Keratinocyte (primary cell): ENCODE results near the gene AARS2. TPM values are rescaled to one million over a fixed set of nuclear protein-coding genes. Genes with fewer than 3 reads are reported as not detected.

Experiments used
- DNase-seq: peaks from one replicate; pipeline ENCODE4 v3.0.0-alpha.2; 2011; ENCODE audit warnings: low read depth, missing footprints, low spot score
- FAIRE-seq: peaks from 2 replicates; lab custom pipeline; 2011; peaks lifted over from hg19 to GRCh38; lab: Jason Lieb, UNC
- H2AFZ ChIP-seq: 2 replicates; pipeline ENCODE4 v1.6.0; 2012; ENCODE audit warnings: low read length, control low read depth, inconsistent platforms; ENCODE audit not compliant: control insufficient read depth
- H3K27ac ChIP-seq: 2 replicates; pipeline ENCODE4 v1.5.1; 2011; ENCODE audit warnings: low read length; ENCODE audit not compliant: control insufficient read depth, insufficient read depth
- H3K27me3 ChIP-seq: 3 replicates; pipeline ENCODE4 v1.6.0; 2011; ENCODE audit warnings: low read length; ENCODE audit not compliant: control insufficient read depth, insufficient read depth; ENCODE audit errors: extremely low read depth
- H3K36me3 ChIP-seq, 2 experiments: 2 replicates in 1 of 2; 3 replicates in 1 of 2; pipeline ENCODE4 v1.5.1; 2011; ENCODE audit warnings: low read length in 2 of 2, mild to moderate bottlenecking in 1 of 2; ENCODE audit not compliant: control insufficient read depth in 2 of 2, insufficient read depth in 2 of 2; ENCODE audit errors: extremely low read depth in 1 of 2
- H3K4me1 ChIP-seq: 3 replicates; pipeline ENCODE4 v1.5.1; 2011; ENCODE audit warnings: low read length; ENCODE audit not compliant: control insufficient read depth, insufficient read depth; ENCODE audit errors: extremely low read depth
- H3K4me2 ChIP-seq: 3 replicates; pipeline ENCODE4 v1.6.0; 2011; ENCODE audit warnings: low read depth, low read length; ENCODE audit not compliant: control insufficient read depth, insufficient read depth; ENCODE audit errors: extremely low read depth
- H3K4me3 ChIP-seq, 3 experiments: fragments of 200-600 bp in 1 of 3; sonication (generic) in 1 of 3; 2 replicates in 2 of 3; 3 replicates in 1 of 3; pipeline ENCODE4 v1.5.1; 2011 to 2016; ENCODE audit warnings: low read length in 3 of 3, mild to moderate bottlenecking in 3 of 3, control low read depth in 2 of 3, inconsistent platforms in 1 of 3, low read depth in 1 of 3, mixed read lengths in 1 of 3, mixed run types in 1 of 3, moderate library complexity in 1 of 3; ENCODE audit not compliant: control insufficient read depth in 2 of 3, insufficient read depth in 2 of 3; ENCODE audit errors: extremely low read depth in 1 of 3
- H3K79me2 ChIP-seq: 2 replicates; pipeline ENCODE4 v1.6.0; 2012; ENCODE audit warnings: low read length; ENCODE audit not compliant: control insufficient read depth, insufficient read depth
- H3K9ac ChIP-seq: 3 replicates; pipeline ENCODE4 v1.6.0; 2011; ENCODE audit warnings: low read length; ENCODE audit not compliant: control insufficient read depth, insufficient read depth; ENCODE audit errors: extremely low read depth
- H3K9me1 ChIP-seq: 3 replicates; pipeline ENCODE4 v1.6.0; 2011; ENCODE audit warnings: low read length; ENCODE audit not compliant: control insufficient read depth, insufficient read depth; ENCODE audit errors: extremely low read depth
- H3K9me3 ChIP-seq: 2 replicates; pipeline ENCODE4 v1.5.1; 2012; ENCODE audit warnings: low read depth, low read length; ENCODE audit not compliant: control insufficient read depth
- H4K20me1 ChIP-seq: 3 replicates; pipeline ENCODE4 v1.6.0; 2011; ENCODE audit warnings: low read length; ENCODE audit not compliant: control insufficient read depth, insufficient read depth; ENCODE audit errors: extremely low read depth
- EZH2 ChIP-seq: IDR thresholded peaks from one replicate; pipeline ENCODE4 v1.6.1; 2012; ENCODE audit warnings: inconsistent platforms, mild to moderate bottlenecking, low read length, moderate library complexity
- dilution Hi-C: fragments of 300-500 bp; cut with MboI; formaldehyde crosslinking; loops from one replicate; pipeline ENCODE4 v1.7.0; 2020; ENCODE audit warnings: low sequenced_read_pairs; ENCODE audit not compliant: extremely low pct_ligation_motif_present
- polyA plus RNA-seq, 5 experiments: library from polyadenylated mRNA; depleted of rRNA in 3 of 5; stranded (reverse) in 3 of 5; stranded (forward) in 1 of 5; unstranded in 1 of 5; fragments of >200 nt; gene quantifications; 1 replicate in 1 of 5; 2 replicates in 3 of 5; 3 replicates in 1 of 5; pipeline versions ENCODE4 v1.2.1 to v1.2.3, GENCODE V29; 2011 to 2012; ENCODE audit warnings: missing spikeins in 2 of 5, low read depth in 1 of 5, low replicate concordance in 1 of 5
- TF ChIP-seq, protein P1 (sequence below), 3 experiments: IDR thresholded peaks in 1 of 3; conservative IDR thresholded peaks in 1 of 3; optimal IDR thresholded peaks in 1 of 3; 2 replicates in 2 of 3; 3 replicates in 1 of 3; pipeline versions ENCODE3 to v1.5.1; 2011; ENCODE audit warnings: low read length in 3 of 3, mild to moderate bottlenecking in 3 of 3, moderate library complexity in 2 of 3, control low read depth in 1 of 3, inconsistent platforms in 1 of 3; ENCODE audit not compliant: insufficient read depth in 2 of 3; ENCODE audit errors: extremely low read depth in 1 of 3

The AARS2 gene
- polyA plus RNA-seq, 1 donor (not counting 4 experiments of a cell fraction or from before 2014, with no cell fraction given): 5.8 TPM

DNA sequence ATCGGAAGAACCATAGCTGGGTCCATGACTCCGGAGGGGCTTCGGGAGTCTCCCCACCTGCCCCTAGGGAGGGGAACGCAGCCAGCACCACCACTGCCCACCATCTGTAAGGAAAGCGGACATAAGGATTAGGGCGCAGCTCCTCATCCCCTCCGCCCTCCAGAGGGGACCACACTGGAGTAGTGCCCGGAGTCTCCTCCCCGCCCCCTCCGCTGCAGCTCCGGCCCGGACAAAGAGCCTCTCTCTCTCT lies 56.4 kb downstream of the AARS2 start:
- Histone ChIP-seq H4K20me1 (peaks cover 46% of the 10 kb centered on the region), H3K27ac (peak overlapping the region; percentile 73), H3K4me2 (peak overlapping the region; percentile 98), H3K4me3 (peak overlapping the region; percentile 81 to 94 (median 90)), H3K9me3 (no peaks in the 10 kb centered on the region), H2AFZ (peak overlapping the region; percentile 3), H3K9ac (peak overlapping the region; percentile 92), H3K36me3 (peaks cover 40 to 51% of the 10 kb centered on the region in 2 experiments), H3K9me1 (peaks cover 2% of the 10 kb centered on the region), H3K27me3 (no peaks in the 10 kb centered on the region), H3K4me1 (peaks cover 18% of the 10 kb centered on the region), H3K79me2 (peaks cover 32% of the 10 kb centered on the region)
- dilution Hi-C loops: no loop called here
- no peak for DNase-seq
- TF ChIP-seq EZH2: no peak
- TF ChIP-seq, protein P1, sequence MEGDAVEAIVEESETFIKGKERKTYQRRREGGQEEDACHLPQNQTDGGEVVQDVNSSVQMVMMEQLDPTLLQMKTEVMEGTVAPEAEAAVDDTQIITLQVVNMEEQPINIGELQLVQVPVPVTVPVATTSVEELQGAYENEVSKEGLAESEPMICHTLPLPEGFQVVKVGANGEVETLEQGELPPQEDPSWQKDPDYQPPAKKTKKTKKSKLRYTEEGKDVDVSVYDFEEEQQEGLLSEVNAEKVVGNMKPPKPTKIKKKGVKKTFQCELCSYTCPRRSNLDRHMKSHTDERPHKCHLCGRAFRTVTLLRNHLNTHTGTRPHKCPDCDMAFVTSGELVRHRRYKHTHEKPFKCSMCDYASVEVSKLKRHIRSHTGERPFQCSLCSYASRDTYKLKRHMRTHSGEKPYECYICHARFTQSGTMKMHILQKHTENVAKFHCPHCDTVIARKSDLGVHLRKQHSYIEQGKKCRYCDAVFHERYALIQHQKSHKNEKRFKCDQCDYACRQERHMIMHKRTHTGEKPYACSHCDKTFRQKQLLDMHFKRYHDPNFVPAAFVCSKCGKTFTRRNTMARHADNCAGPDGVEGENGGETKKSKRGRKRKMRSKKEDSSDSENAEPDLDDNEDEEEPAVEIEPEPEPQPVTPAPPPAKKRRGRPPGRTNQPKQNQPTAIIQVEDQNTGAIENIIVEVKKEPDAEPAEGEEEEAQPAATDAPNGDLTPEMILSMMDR (optimal IDR thresholded peaks at IDR 0.05 in 1 of 3, IDR thresholded peaks at IDR 0.05 in 1 of 3, conservative IDR thresholded peaks at IDR 0.05 in 1 of 3; ENCODE audit: extremely low read depth in 1 of 3, insufficient read depth in 2 of 3, low read length in 3 of 3): no peak
- no peak for FAIRE-seq

DNA sequence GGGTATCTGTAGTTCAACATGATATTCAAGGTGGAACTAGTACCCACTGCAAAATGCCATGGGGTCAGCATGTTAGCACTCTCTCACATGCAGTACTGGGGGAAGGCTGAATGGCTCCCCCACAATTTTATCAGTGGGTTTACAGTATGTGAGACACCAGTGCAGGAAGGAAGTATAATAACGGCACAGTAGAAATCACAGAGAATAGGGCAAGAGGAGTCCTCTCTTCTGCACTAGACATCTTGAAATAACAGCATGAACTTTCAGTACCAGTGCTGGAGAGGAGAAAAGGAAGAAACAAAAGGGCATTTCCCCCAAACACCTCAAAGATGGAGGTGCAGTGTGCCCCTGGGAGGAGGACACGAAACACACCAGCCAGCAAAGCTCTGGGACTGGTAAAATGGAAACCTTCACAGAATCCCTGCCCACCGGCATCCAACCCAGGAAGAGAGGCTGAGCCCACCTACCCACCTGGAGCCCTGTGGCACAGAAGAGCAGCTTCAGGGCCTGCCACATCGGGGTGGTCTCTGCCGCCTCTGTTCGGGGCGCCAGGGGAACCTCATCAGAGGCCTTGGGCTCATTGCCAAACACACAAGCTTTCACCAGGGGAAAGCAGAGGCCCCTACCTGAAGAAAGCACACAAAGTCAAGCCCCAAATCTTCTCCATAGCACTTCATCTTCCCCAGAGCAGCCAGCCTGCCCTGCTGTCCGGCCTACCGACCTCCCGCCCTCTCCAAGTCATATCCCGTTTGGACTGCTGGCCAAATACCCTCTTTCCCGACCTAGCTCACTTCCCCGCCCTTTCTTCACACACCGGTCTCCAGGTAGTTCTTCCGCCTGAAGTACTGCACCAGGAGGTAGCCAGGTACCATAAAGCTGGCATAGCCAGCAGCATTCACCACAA lies 57.0 kb downstream of the AARS2 start:
- no peak for DNase-seq
- Histone ChIP-seq H3K4me1 (peaks cover 18% of the 10 kb centered on the region), H3K27me3 (no peaks in the 10 kb centered on the region), H3K9me1 (peaks cover 2% of the 10 kb centered on the region), H3K9ac (peak overlapping the region; percentile 92), H2AFZ (peak overlapping the region; percentile 3), H3K4me3 (peak overlapping the region; percentile 81 to 94 (median 90)), H3K4me2 (peak overlapping the region; percentile 98), H4K20me1 (peaks cover 49% of the 10 kb centered on the region), H3K9me3 (no peaks in the 10 kb centered on the region), H3K79me2 (peaks cover 35% of the 10 kb centered on the region), H3K36me3 (peaks cover 40 to 57% of the 10 kb centered on the region in 2 experiments), H3K27ac (peak overlapping the region; percentile 73)
- dilution Hi-C loops: no loop called here
- no peak for TF ChIP-seq EZH2
- TF ChIP-seq, protein P1 (optimal IDR thresholded peaks at IDR 0.05 in 1 of 3, IDR thresholded peaks at IDR 0.05 in 1 of 3, conservative IDR thresholded peaks at IDR 0.05 in 1 of 3; ENCODE audit: extremely low read depth in 1 of 3, insufficient read depth in 2 of 3, low read length in 3 of 3): no peak
- no peak for FAIRE-seq
